Smooth muscle cell (in vitro differentiated cells): ENCODE measurements around the gene RAB20. TPM values are rescaled to one million over a fixed set of nuclear protein-coding genes. Genes with fewer than 3 reads are reported as not detected.

ENCODE experiments used
- DNase-seq: peaks from one replicate; lab custom pipeline; 2025; ENCODE audit not compliant: unreplicated experiment; lab: John Stamatoyannopoulos, UW
- H2AFZ ChIP-seq: fragments of 200-600 bp; sonication (generic); 2 replicates; pipeline ENCODE4 v1.6.0; 2016; ENCODE audit warnings: antibody characterized with exemption, low read depth, mild to moderate bottlenecking
- H3F3A ChIP-seq: fragments of 200-600 bp; sonication (generic); 2 replicates; pipeline ENCODE4 v1.6.0; 2017; ENCODE audit warnings: antibody characterized with exemption, low read depth
- H3K27ac ChIP-seq: fragments of 200-600 bp; sonication (generic); 2 replicates; pipeline ENCODE4 v1.5.1; 2016; ENCODE audit warnings: low read depth, mild to moderate bottlenecking
- H3K27me3 ChIP-seq: fragments of 200-600 bp; sonication (generic); 2 replicates; pipeline ENCODE4 v1.6.1; 2016; ENCODE audit warnings: low read depth, mild to moderate bottlenecking
- H3K36me3 ChIP-seq: fragments of 200-600 bp; sonication (generic); 2 replicates; pipeline ENCODE4 v1.5.1; 2016; ENCODE audit warnings: low read depth
- H3K4me1 ChIP-seq: fragments of 200-600 bp; sonication (generic); 2 replicates; pipeline ENCODE4 v1.5.1; 2016; ENCODE audit warnings: low read depth
- H3K4me2 ChIP-seq: fragments of 200-600 bp; sonication (generic); 2 replicates; pipeline ENCODE4 v1.6.0; 2016; ENCODE audit warnings: mild to moderate bottlenecking
- H3K4me3 ChIP-seq: fragments of 200-600 bp; sonication (generic); 2 replicates; pipeline ENCODE4 v1.5.1; 2016; ENCODE audit warnings: mild to moderate bottlenecking
- H3K79me2 ChIP-seq: fragments of 200-600 bp; sonication (generic); 2 replicates; pipeline ENCODE4 v1.6.0; 2016; ENCODE audit warnings: low read depth, mild to moderate bottlenecking
- H3K9ac ChIP-seq: fragments of 200-600 bp; sonication (generic); 2 replicates; pipeline ENCODE4 v1.6.0; 2016; ENCODE audit warnings: low read depth
- H3K9me3 ChIP-seq: fragments of 200-600 bp; sonication (generic); replicated peaks from 2 replicates; pipeline ENCODE4 v1.5.1; 2016; ENCODE audit warnings: low read depth
- H4K20me1 ChIP-seq: fragments of 200-600 bp; sonication (generic); 2 replicates; pipeline ENCODE4 v1.6.0; 2016; ENCODE audit warnings: low read depth
- CTCF ChIP-seq: fragments of 200-600 bp; sonication (generic); IDR thresholded peaks from 2 replicates; pipeline ENCODE4 v1.5.1; 2017; ENCODE audit warnings: borderline replicate concordance, mild to moderate bottlenecking, antibody characterized with exemption; ENCODE audit not compliant: insufficient read depth, poor library complexity, severe bottlenecking
- WGBS: methylation state at CpG from one replicate; pipeline ENCODE4 v1.1.7; 2016; ENCODE audit warnings: low lambda C conversion rate; 5-methylcytosine and 5-hydroxymethylcytosine counted together
- polyA plus RNA-seq: library from polyadenylated mRNA; unstranded; fragments of >200 nt; fragmentation: Nextera tagmentation; extraction: Ambion mirVana; gene quantifications from 2 replicates; pipeline ENCODE4 v1.2.1, GENCODE V29; 2016
- total RNA-seq: library from RNA; depleted of rRNA; stranded (reverse); fragments of >200 nt; gene quantifications from 2 replicates; pipeline ENCODE4 v1.2.3, GENCODE V29; 2014

The RAB20 gene
- total and polyA plus RNA-seq, 2 experiments from 2014 or later = 12.9 to 18.0 TPM

DNA sequence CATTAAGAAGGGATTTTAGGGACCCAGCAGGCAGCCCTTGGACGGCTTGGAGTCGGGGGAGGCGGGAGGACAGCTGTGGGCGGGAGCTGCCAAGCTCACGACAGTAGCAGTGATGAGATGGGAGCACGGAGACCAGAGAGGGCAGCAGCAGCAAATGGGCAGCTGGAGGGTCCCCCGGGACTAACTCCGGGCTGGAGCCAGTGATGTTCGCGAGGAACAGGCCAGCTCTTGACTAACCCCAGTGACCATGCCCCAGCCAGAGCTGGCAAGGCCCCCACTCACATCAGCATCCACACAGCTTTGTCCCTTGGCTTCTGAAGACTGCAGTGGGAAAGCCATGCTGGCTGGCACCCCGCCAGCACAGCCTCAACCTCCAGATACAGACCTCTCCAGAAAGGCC lies 81.9 kb downstream of the RAB20 start:
- TF ChIP-seq CTCF = no peak
- 84% methylated on average over 11 of the region's 11 CpGs for WGBS
- no peak overlapping the region for H3K9ac ChIP-seq

GRCh38 chr13:110479215-110479545 lies 82.3 kb downstream of the RAB20 start:
- Histone ChIP-seq H3K27ac (peak overlapping the region; percentile 60), H3K4me1 (peaks cover 5% of the 10 kb centered on the region), H3K36me3 (peaks cover 19% of the 10 kb centered on the region), H3K79me2 (no peaks in the 10 kb centered on the region), H3F3A (peaks cover 77% of the 10 kb centered on the region), H4K20me1 (peaks cover 77% of the 10 kb centered on the region), H3K4me3 (no peak overlapping the region), H3K4me2 (no peak overlapping the region), H2AFZ (no peak overlapping the region), H3K9ac (no peak overlapping the region), H3K9me3 (no peaks in the 10 kb centered on the region), H3K27me3 (no peaks in the 10 kb centered on the region)
- 86% methylated on average over 6 of the region's 6 CpGs for WGBS
- DNase-seq = no peak
- no peak for TF ChIP-seq CTCF

More for the DNA sequence above, 81.9 kb downstream of the RAB20 start:
- Histone ChIP-seq H3K9me3 (no peaks in the 10 kb centered on the region), H3K4me3 (no peak overlapping the region), H3K4me2 (no peak overlapping the region), H3K27me3 (no peaks in the 10 kb centered on the region), H3K79me2 (no peaks in the 10 kb centered on the region), H3K4me1 (peaks cover 5% of the 10 kb centered on the region), H3K27ac (peak overlapping the region; percentile 60), H3F3A (peaks cover 82% of the 10 kb centered on the region), H2AFZ (no peak overlapping the region), H3K36me3 (peaks cover 19% of the 10 kb centered on the region), H4K20me1 (peaks cover 76% of the 10 kb centered on the region)
- DNase-seq = no peak

DNA sequence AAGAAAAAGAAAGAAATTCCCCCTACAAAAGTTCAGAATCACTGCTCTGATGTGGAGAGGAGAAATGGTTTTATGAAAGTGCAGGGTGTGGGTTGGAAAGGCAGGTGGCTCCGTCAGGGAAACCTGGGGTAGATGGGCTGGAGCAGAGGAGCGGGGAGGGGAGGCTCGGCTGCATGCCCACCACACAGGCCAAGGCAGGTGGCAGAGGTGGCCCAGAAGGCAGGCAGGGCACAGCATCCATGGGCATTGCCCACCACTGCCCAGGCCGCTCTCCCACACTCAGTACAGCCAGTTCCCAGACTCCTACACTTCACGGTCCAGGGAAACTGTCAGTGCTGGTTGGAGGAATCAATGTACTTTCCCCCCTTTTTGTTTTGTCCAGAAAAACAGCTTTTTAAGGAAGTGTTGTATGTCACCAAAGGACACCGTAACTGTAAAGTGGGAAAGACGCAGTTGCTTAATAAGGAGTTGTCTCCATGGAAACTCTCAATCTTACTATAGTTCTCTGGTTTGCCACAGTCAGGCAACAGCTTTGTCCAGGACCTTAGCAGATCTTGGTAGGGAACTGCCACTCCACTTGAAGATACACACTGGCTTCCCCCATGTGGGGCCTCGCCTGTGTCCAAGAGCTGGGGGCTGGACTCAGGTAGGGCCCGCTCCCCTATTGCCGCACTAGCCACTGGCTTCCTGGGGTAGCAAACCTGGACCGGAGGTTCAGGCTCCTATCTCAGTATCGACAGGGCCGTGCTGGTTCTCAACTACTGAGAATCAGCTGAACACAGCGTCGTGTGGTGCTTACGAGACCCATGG lies 82.9 kb downstream of the RAB20 start:
- H3F3A ChIP-seq = peaks cover 77% of the 10 kb centered on the region
- peak overlapping the region; percentile 60 for H3K27ac ChIP-seq
- WGBS = 93% methylated on average over 16 of the region's 16 CpGs
- no peak overlapping the region for H2AFZ ChIP-seq
- TF ChIP-seq CTCF = no peak
- no peaks in the 10 kb centered on the region for H3K27me3 ChIP-seq
- peaks cover 15% of the 10 kb centered on the region for H3K36me3 ChIP-seq
- no peak overlapping the region for H3K4me2 ChIP-seq
- H3K4me1 ChIP-seq = peaks cover 5% of the 10 kb centered on the region
- DNase-seq = no peak
- peaks cover 77% of the 10 kb centered on the region for H4K20me1 ChIP-seq
- H3K79me2 ChIP-seq = no peaks in the 10 kb centered on the region
- no peaks in the 10 kb centered on the region for H3K9me3 ChIP-seq
- H3K4me3 ChIP-seq = no peak overlapping the region
- no peak overlapping the region for H3K9ac ChIP-seq
